Pancreas (tissue), 10 donors: ENCODE measurements around the gene TIGD2. TPM values are rescaled to one million over a fixed set of nuclear protein-coding genes. Genes with fewer than 3 reads are reported as not detected.

Experiments
- ATAC-seq, 4 donors: fragments of 200-7000 bp; cut with Tn5 transposase; one replicate each; pipeline versions ENCODE4 v1.8.0 to v1.9.1; 2020; ENCODE audit warnings: mild to moderate bottlenecking in 4 of 4, moderate library complexity in 4 of 4
- DNase-seq, 6 donors: peaks; one replicate each; pipeline ENCODE4 v3.0.0-alpha.2; 2020
- FAIRE-seq: peaks from 2 replicates; lab custom pipeline; 2012; peaks lifted over from hg19 to GRCh38; lab: Jason Lieb, UNC
- H3K27ac ChIP-seq, 4 donors: fragments of 200-600 bp; sonication (generic); 1 replicate in 3 of 4; 2 replicates in 1 of 4; pipeline versions ENCODE4 v1.5.0 to v1.8.0; 2020
- H3K27me3 ChIP-seq, 4 donors: fragments of 200-600 bp; one replicate each; pipeline ENCODE4 v1.8.0; 2021
- H3K36me3 ChIP-seq, 3 donors: fragments of 200-600 bp; sonication (generic) in 1 of 3; one replicate each; pipeline versions ENCODE4 v1.5.0 to v1.8.0; 2020 to 2021
- H3K4me1 ChIP-seq, 3 donors: fragments of 200-600 bp; one replicate each; pipeline ENCODE4 v1.8.0; 2021
- H3K4me3 ChIP-seq, 4 donors: fragments of 200-600 bp; sonication (generic) in 2 of 4; one replicate each; pipeline versions ENCODE4 v1.5.0 to v1.8.0; 2020 to 2021
- H3K9me3 ChIP-seq, 4 donors: fragments of 200-600 bp; one replicate each; pipeline ENCODE4 v1.8.0; 2021
- WGBS, 2 donors: extraction: QIAGEN DNeasy Blood & Tissue Kit; methylation state at CpG; one replicate each; pipeline ENCODE4 v1.1.7; 2013; 5-methylcytosine and 5-hydroxymethylcytosine counted together
- intact Hi-C, 3 donors: fragments of 100-400 bp; cut with DNase I; formaldehyde crosslinking; loops; one replicate each; pipeline versions ENCODE4 v1.11.1 to v1.14.2; 2022
- polyA plus RNA-seq, 2 donors: library from polyadenylated mRNA; stranded (reverse); fragments of 200-250 nt; gene quantifications; one replicate each; pipeline ENCODE4 v1.2.3, GENCODE V29; 2013
- total RNA-seq, 6 donors: library from RNA; stranded (reverse); fragmentation: NEBNext Ultra II Directional in 4 of 6; extraction: Animal tissue kit (Norgen Biotek cat#: 25700) in 4 of 6; gene quantifications; one replicate each; pipeline versions ENCODE4 v1.2.1 to v1.2.4, GENCODE V29; 2021 to 2023
- TF ChIP-seq, protein P1 (sequence below), 4 donors: fragments of 200-600 bp; sonication (generic) in 3 of 4; IDR thresholded peaks; one replicate each; pipeline versions ENCODE4 v1.5.0 to v1.8.0; 2021; ENCODE audit warnings: antibody characterized with exemption in 4 of 4
- donor health status: healthy with polysubstance abuse.
- donor health status: DM: no; HTN: no; CAD: no; lungs with moderate emphysema.
- donor health status: DM: no; HTN: no; CAD: no.
- donor health status: control.
- donor health status: control.
- donor health status: Bipolar disorder and iron deficiency.
- donor health status: DM: yes; HTN: yes; CAD: no.
- donor health status: DM: no; HTN: no; CAD: no.
- donor health status: DM: no; HTN: no; CAD: no.
- donor health status: DM: yes; HTN: yes; CAD: no.

The TIGD2 gene
- total and polyA plus RNA-seq, 8 donors = 1.7 to 4.7 (median 2.8) TPM

DNA sequence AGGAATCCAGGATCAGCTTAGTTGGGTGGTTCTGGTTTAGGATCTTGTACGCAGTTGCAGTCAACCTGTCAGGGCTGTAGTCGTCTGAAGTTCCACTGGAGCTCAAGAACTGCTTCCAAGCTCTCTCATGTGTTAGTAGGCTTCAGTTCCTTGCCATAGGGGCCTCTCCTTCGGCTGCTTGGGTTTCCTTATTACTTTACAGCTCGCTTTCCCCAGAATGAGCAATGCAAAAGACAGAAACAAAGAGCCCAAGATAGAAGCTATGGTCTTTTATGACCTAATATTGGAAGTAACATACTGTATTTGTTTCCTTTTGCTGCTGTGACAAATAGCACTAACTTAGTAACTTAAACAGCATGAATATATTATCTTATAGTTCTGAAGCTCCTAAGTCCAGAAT is 51.7 kb downstream of the TIGD2 start:
- 90 to 94% methylated on average over 4 of the region's 4 CpGs for WGBS, 2 donors
- ATAC-seq = no peak

DNA sequence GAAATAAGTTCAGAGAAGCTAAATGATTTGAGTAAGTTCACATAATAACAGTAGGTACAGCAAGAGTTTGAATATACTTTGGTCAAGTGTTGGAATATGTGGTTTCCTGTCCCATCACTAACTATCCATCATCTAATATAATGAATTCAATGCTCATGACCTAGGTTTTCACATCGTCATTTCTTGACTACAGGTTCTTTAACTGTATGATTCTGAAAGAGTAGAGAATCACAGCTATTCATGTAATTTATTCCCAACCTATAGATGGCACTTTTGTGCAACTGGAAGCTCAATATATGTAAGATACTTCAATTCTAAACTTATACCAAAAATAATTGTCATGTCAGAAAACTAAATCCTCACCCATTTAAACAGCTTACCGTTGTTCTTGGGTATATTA is 53.1 kb downstream of the TIGD2 start:
- FAIRE-seq (no peak), DNase-seq (no peak), ATAC-seq (peak in 1 of 4 donors; percentile 37)
- no peak overlapping the region for H3K4me3 ChIP-seq
- no peaks in the 10 kb centered on the region for H3K4me1 ChIP-seq
- no peaks in the 10 kb centered on the region for H3K27me3 ChIP-seq
- no peaks in the 10 kb centered on the region for H3K36me3 ChIP-seq
- WGBS, 2 donors = 26 to 45% methylated on average over 2 of the region's 2 CpGs
- H3K9me3 ChIP-seq = no peaks in the 10 kb centered on the region
- intact Hi-C loops = loop anchor here in 1 of 3 donors (5.0 kb wide), 1 partner anchor 63 kb away; no protein-coding TSS in a partner anchor
- TF ChIP-seq, protein P1, sequence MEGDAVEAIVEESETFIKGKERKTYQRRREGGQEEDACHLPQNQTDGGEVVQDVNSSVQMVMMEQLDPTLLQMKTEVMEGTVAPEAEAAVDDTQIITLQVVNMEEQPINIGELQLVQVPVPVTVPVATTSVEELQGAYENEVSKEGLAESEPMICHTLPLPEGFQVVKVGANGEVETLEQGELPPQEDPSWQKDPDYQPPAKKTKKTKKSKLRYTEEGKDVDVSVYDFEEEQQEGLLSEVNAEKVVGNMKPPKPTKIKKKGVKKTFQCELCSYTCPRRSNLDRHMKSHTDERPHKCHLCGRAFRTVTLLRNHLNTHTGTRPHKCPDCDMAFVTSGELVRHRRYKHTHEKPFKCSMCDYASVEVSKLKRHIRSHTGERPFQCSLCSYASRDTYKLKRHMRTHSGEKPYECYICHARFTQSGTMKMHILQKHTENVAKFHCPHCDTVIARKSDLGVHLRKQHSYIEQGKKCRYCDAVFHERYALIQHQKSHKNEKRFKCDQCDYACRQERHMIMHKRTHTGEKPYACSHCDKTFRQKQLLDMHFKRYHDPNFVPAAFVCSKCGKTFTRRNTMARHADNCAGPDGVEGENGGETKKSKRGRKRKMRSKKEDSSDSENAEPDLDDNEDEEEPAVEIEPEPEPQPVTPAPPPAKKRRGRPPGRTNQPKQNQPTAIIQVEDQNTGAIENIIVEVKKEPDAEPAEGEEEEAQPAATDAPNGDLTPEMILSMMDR (IDR thresholded peaks at IDR 0.05) = no peak
- H3K27ac ChIP-seq = no peak overlapping the region

More for the DNA sequence above, 51.7 kb downstream of the TIGD2 start:
- Histone ChIP-seq H3K9me3 (no peaks in the 10 kb centered on the region), H3K4me1 (no peaks in the 10 kb centered on the region), H3K4me3 (no peak overlapping the region), H3K27ac (no peak overlapping the region), H3K27me3 (no peaks in the 10 kb centered on the region), H3K36me3 (no peaks in the 10 kb centered on the region)
- no peak for FAIRE-seq
- intact Hi-C loops = loop anchor here in 1 of 3 donors (5.0 kb wide), 1 partner anchor 64 kb away; no protein-coding TSS in a partner anchor
- DNase-seq = no peak
- TF ChIP-seq, protein P1 (IDR thresholded peaks at IDR 0.05) = no peak

Other genes starting within 250 kb of the TIGD2 start
- 10 to 100 TPM; 31.4 to 56.4 (median 45.2) TPM for gene FAM13A, start 54.3 kb upstream of the TIGD2 start, total RNA-seq
- 10 to 100 TPM; 15.7 to 16.3 TPM for gene FAM13A, start 54.3 kb upstream of the TIGD2 start, polyA plus RNA-seq
- gene GPRIN3, start 196.3 kb downstream of the TIGD2 start, total RNA-seq = 1 to 10 TPM; 2.5 to 7.6 (median 3.5) TPM
- gene GPRIN3, start 196.3 kb downstream of the TIGD2 start, polyA plus RNA-seq = 1 to 10 TPM in 1 of 2 donors, under 1 TPM in 1; 0.84 to 2.0 TPM